Central memory CD8-positive, alpha-beta T cell (primary cell): Measurements from ENCODE around the gene DAPK1.

Experiments used
- ATAC-seq: fragments of 150-1000 bp; cut with Tn5 transposase; replicated peaks from 2 replicates; pipeline ENCODE4 v1.10.0; 2022; ENCODE audit warnings: mild to moderate bottlenecking, moderate FRiP score, moderate number of reproducible peaks; ENCODE audit not compliant: poor library complexity, severe bottlenecking; ENCODE audit errors: extremely low read depth
- DNase-seq, 2 donors: peaks; one replicate each; pipeline ENCODE4 v3.0.0; 2021; ENCODE audit warnings: low spot score in 2 of 2
- H3K27ac Mint-ChIP-seq: one replicate; pipeline ENCODE4 v1.8.0; 2022; ENCODE audit warnings: low read depth, mild to moderate bottlenecking, moderate library complexity, mixed read lengths
- H3K27me3 Mint-ChIP-seq: one replicate; pipeline ENCODE4 v1.8.0; 2022; ENCODE audit warnings: mixed read lengths
- H3K36me3 Mint-ChIP-seq: one replicate; pipeline ENCODE4 v1.8.0; 2022; ENCODE audit warnings: mild to moderate bottlenecking, moderate library complexity, mixed read lengths; ENCODE audit not compliant: insufficient read depth
- H3K4me1 Mint-ChIP-seq: one replicate; pipeline ENCODE4 v1.8.0; 2022; ENCODE audit warnings: mixed read lengths
- H3K4me3 Mint-ChIP-seq: one replicate; pipeline ENCODE4 v1.8.0; 2022; ENCODE audit warnings: mild to moderate bottlenecking, moderate library complexity, mixed read lengths
- H3K9me3 Mint-ChIP-seq: one replicate; pipeline ENCODE4 v1.8.0; 2022; ENCODE audit warnings: mixed read lengths

DAPK1 gene

DNA sequence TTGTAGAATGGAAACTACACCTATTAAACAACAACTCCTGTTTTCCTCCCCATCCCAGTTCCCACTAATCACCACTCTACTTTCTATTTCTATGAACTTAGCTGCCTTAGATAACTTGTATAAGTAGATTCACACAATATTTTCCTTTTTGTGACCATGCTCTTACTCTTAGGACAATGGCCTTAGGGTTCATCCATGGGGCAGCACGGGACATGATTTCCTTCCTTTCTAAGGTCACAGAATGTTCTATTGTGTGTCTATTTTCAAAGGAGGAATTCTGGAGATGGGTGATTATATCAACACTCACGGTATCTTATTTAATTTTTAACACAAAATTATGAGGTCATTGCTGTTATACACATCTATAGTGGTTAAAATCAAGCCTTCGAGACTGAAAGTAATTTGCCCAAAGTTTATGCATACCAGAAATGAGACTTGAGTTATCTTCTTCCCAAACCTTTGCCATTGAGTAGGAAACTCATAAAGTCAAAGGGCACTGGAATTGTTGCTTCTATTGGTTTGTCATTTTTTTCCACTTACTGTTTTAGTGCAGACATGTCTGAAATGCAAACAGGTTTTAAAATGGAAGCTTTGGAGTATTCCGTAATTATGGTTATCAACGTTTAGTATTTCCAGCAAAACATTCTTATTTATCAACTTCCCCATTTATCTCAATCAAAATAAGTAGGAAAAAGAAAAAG lies 251.8 kb downstream of the DAPK1 start:
- peaks cover 36% of the 10 kb centered on the region for H3K27me3 Mint-ChIP-seq
- H3K36me3 Mint-ChIP-seq, result no peaks in the 10 kb centered on the region
- H3K9me3 Mint-ChIP-seq, result no peaks in the 10 kb centered on the region
- no peaks in the 10 kb centered on the region for H3K4me1 Mint-ChIP-seq
- DNase-seq (no peak), ATAC-seq (no peak)
- no peak overlapping the region for H3K27ac Mint-ChIP-seq
- no peak overlapping the region for H3K4me3 Mint-ChIP-seq

- Mint-ChIP-seq H3K36me3 (no peaks in the 10 kb centered on the region), H3K4me3 (no peak overlapping the region), H3K9me3 (no peaks in the 10 kb centered on the region), H3K4me1 (no peaks in the 10 kb centered on the region), H3K27me3 (peaks cover 45% of the 10 kb centered on the region), H3K27ac (no peak overlapping the region)
- no peak for DNase-seq
- no peak for ATAC-seq
Observed at GRCh38 chr9:87750726-87751125, 253.1 kb downstream of the DAPK1 start.

DNA sequence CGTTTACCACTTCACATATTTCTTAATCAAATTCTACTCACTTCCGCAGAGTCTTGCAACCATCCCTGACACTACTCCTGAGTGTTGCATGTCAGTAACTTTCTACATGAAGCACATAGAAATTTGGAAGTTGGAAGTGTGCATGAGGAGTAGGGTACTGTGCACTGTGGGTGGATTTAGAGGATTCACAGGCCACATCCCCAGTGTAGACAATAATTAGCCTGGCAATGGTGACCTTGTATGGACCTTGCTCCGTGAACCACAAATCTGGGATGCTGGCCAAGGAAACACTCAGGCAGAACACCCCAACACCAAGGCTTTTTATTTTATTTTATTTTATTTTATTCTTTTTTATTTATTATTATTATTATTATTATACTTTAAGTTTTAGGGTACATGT lies 253.8 kb downstream of the DAPK1 start:
- no peak overlapping the region for H3K27ac Mint-ChIP-seq
- H3K36me3 Mint-ChIP-seq, result no peaks in the 10 kb centered on the region
- no peaks in the 10 kb centered on the region for H3K9me3 Mint-ChIP-seq
- H3K27me3 Mint-ChIP-seq, result peaks cover 41% of the 10 kb centered on the region
- ATAC-seq, result no peak
- H3K4me1 Mint-ChIP-seq, result no peaks in the 10 kb centered on the region
- DNase-seq, result no peak
- H3K4me3 Mint-ChIP-seq, result no peak overlapping the region

DNA sequence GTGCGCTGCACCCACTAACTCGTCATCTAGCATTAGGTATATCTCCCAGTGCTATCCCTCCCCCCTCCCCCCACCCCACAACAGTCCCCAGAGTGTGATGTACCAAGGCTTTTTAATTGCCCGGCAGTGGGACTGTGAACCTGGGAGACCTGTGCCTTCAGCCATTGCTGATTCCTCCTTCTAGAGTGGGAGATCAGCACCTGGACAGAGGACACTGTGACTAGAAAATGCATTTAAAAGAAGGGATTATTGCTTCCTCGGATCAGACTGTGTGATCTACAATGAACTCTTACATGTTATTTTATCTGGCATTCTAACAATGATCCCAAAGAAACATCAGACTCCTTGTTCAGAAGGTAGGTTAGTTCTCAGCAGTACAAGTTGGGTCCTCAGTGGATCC lies 254.2 kb downstream of the DAPK1 start:
- Mint-ChIP-seq H3K36me3 (no peaks in the 10 kb centered on the region), H3K4me1 (no peaks in the 10 kb centered on the region), H3K27me3 (peaks cover 37% of the 10 kb centered on the region), H3K4me3 (no peak overlapping the region), H3K27ac (no peak overlapping the region), H3K9me3 (no peaks in the 10 kb centered on the region)
- DNase-seq, result no peak
- no peak for ATAC-seq

GRCh38 chr9:87753313-87753712 lies 255.6 kb downstream of the DAPK1 start:
- ATAC-seq, result no peak
- Mint-ChIP-seq H3K27ac (no peak overlapping the region), H3K27me3 (peaks cover 22% of the 10 kb centered on the region), H3K4me3 (no peak overlapping the region), H3K36me3 (no peaks in the 10 kb centered on the region), H3K9me3 (no peaks in the 10 kb centered on the region), H3K4me1 (no peaks in the 10 kb centered on the region)
- no peak for DNase-seq
